Measurements from ENCODE around the gene PRRC2C. TPM values are rescaled to one million over a fixed set of nuclear protein-coding genes. Genes with fewer than 3 reads are reported as not detected.

PRRC2C gene
- polyA plus RNA-seq, 1 donor from 2014 or later, result 42.4 TPM

DNA sequence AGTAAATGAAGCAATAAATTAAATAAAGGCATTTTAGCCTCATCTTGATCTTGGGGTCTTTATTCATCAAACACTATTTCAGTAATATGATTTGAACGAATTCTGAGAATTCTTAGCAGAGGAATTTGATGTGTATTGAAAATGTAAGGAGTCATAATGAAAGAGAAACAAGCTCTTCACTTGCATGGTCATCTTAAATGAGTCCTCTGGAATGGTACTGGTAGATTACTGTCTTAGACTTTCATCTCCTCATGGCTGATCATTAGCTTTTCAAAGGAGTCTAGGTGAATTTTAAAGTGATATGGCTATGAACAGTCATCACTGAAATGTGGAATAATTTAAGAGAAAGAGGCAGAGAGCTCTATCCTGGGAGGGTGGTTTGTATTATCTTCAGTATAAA, 30.0 kb downstream of the PRRC2C start:
- Histone ChIP-seq H3K27me3 (ENCODE audit: insufficient read depth, low read depth, low read length) (no peaks in the 10 kb centered on the region), H3K27ac (ENCODE audit: low read length) (no peak overlapping the region), H3K79me2 (replicated peaks; ENCODE audit: insufficient read depth, low read length) (peaks cover 37% of the 10 kb centered on the region), H4K20me1 (ENCODE audit: insufficient read depth) (peaks cover 16% of the 10 kb centered on the region), H3F3A (ENCODE audit: insufficient read depth, low read length, poor library complexity, severe bottlenecking) (no peaks in the 10 kb centered on the region), H3K9me3 (ENCODE audit: low read length) (no peaks in the 10 kb centered on the region), H3K4me2 (ENCODE audit: low read length) (no peak overlapping the region), H3K36me3 (ENCODE audit: insufficient read depth, low read length) (peaks cover 7% of the 10 kb centered on the region), H3K4me3 (ENCODE audit: low read length) (no peak overlapping the region), H2AFZ (ENCODE audit: low read depth, low read length) (no peak overlapping the region), H3K9ac (ENCODE audit: low read length) (no peak overlapping the region), H3K9me2 (ENCODE audit: insufficient read depth, low read length) (no peaks in the 10 kb centered on the region)
- TF ChIP-seq MXI1 (conservative IDR thresholded peaks at IDR 0.05; ENCODE audit: poor library complexity, severe bottlenecking), result no peak
- TF ChIP-seq RAD21 (conservative IDR thresholded peaks at IDR 0.05), result no peak
- no peak for TF ChIP-seq SMC3 (conservative IDR thresholded peaks at IDR 0.05; ENCODE audit: poor library complexity)
- TF ChIP-seq, protein P1, sequence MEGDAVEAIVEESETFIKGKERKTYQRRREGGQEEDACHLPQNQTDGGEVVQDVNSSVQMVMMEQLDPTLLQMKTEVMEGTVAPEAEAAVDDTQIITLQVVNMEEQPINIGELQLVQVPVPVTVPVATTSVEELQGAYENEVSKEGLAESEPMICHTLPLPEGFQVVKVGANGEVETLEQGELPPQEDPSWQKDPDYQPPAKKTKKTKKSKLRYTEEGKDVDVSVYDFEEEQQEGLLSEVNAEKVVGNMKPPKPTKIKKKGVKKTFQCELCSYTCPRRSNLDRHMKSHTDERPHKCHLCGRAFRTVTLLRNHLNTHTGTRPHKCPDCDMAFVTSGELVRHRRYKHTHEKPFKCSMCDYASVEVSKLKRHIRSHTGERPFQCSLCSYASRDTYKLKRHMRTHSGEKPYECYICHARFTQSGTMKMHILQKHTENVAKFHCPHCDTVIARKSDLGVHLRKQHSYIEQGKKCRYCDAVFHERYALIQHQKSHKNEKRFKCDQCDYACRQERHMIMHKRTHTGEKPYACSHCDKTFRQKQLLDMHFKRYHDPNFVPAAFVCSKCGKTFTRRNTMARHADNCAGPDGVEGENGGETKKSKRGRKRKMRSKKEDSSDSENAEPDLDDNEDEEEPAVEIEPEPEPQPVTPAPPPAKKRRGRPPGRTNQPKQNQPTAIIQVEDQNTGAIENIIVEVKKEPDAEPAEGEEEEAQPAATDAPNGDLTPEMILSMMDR (IDR thresholded peaks at IDR 0.05; ENCODE audit: poor library complexity, severe bottlenecking), result no peak
- TF ChIP-seq, protein P2, sequence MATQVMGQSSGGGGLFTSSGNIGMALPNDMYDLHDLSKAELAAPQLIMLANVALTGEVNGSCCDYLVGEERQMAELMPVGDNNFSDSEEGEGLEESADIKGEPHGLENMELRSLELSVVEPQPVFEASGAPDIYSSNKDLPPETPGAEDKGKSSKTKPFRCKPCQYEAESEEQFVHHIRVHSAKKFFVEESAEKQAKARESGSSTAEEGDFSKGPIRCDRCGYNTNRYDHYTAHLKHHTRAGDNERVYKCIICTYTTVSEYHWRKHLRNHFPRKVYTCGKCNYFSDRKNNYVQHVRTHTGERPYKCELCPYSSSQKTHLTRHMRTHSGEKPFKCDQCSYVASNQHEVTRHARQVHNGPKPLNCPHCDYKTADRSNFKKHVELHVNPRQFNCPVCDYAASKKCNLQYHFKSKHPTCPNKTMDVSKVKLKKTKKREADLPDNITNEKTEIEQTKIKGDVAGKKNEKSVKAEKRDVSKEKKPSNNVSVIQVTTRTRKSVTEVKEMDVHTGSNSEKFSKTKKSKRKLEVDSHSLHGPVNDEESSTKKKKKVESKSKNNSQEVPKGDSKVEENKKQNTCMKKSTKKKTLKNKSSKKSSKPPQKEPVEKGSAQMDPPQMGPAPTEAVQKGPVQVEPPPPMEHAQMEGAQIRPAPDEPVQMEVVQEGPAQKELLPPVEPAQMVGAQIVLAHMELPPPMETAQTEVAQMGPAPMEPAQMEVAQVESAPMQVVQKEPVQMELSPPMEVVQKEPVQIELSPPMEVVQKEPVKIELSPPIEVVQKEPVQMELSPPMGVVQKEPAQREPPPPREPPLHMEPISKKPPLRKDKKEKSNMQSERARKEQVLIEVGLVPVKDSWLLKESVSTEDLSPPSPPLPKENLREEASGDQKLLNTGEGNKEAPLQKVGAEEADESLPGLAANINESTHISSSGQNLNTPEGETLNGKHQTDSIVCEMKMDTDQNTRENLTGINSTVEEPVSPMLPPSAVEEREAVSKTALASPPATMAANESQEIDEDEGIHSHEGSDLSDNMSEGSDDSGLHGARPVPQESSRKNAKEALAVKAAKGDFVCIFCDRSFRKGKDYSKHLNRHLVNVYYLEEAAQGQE (IDR thresholded peaks at IDR 0.05; ENCODE audit: borderline replicate concordance), result no peak
- TF ChIP-seq POLR2AphosphoS5 (IDR thresholded peaks at IDR 0.05), result no peak
- TF ChIP-seq EZH2 (IDR thresholded peaks at IDR 0.05; ENCODE audit: borderline replicate concordance, insufficient read depth, low read length, poor library complexity, severe bottlenecking), result no peak
- no peak for TF ChIP-seq EP300 (conservative IDR thresholded peaks at IDR 0.05; ENCODE audit: poor library complexity, severe bottlenecking)
- TF ChIP-seq TAF1 (IDR thresholded peaks at IDR 0.05; ENCODE audit: low read depth), result no peak

DNA sequence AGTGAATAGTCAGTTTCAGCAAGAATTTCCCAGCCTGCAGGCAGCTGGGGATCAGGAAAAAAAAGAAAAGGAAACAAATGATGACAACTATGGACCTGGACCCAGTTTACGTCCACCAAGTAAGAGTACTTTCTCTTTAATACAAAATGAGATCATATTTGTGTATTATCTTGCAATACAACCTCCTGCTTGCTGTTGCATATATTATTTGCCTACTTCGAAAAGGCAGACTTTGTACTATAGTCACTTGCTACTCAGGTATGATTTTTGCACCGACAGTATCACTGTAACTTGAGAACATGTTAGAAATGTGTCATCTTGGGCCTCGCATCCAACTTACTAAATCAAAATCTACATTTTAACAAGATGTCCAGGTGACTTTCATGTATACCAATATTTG, 30.4 kb downstream of the PRRC2C start:
- Histone ChIP-seq H3K27me3 (ENCODE audit: insufficient read depth, low read depth, low read length) (no peaks in the 10 kb centered on the region), H3K27ac (ENCODE audit: low read length) (no peak overlapping the region), H3K9ac (ENCODE audit: low read length) (no peak overlapping the region), H3K79me2 (replicated peaks; ENCODE audit: insufficient read depth, low read length) (peaks cover 33% of the 10 kb centered on the region), H3K4me3 (ENCODE audit: low read length) (no peak overlapping the region), H3K4me2 (ENCODE audit: low read length) (no peak overlapping the region), H3K9me3 (ENCODE audit: low read length) (no peaks in the 10 kb centered on the region), H4K20me1 (ENCODE audit: insufficient read depth) (peaks cover 13% of the 10 kb centered on the region), H3F3A (ENCODE audit: insufficient read depth, low read length, poor library complexity, severe bottlenecking) (no peaks in the 10 kb centered on the region), H2AFZ (ENCODE audit: low read depth, low read length) (no peak overlapping the region), H3K36me3 (ENCODE audit: insufficient read depth, low read length) (peaks cover 7% of the 10 kb centered on the region), H3K9me2 (ENCODE audit: insufficient read depth, low read length) (no peaks in the 10 kb centered on the region)
- no peak for TF ChIP-seq SMC3 (conservative IDR thresholded peaks at IDR 0.05; ENCODE audit: poor library complexity)
- TF ChIP-seq, protein P1 (IDR thresholded peaks at IDR 0.05; ENCODE audit: poor library complexity, severe bottlenecking), result no peak
- TF ChIP-seq, protein P2 (IDR thresholded peaks at IDR 0.05; ENCODE audit: borderline replicate concordance), result no peak
- TF ChIP-seq POLR2AphosphoS5 (IDR thresholded peaks at IDR 0.05), result no peak
- no peak for TF ChIP-seq TAF1 (IDR thresholded peaks at IDR 0.05; ENCODE audit: low read depth)
- TF ChIP-seq MXI1 (conservative IDR thresholded peaks at IDR 0.05; ENCODE audit: poor library complexity, severe bottlenecking), result no peak
- no peak for TF ChIP-seq RAD21 (conservative IDR thresholded peaks at IDR 0.05)
- no peak for TF ChIP-seq EP300 (conservative IDR thresholded peaks at IDR 0.05; ENCODE audit: poor library complexity, severe bottlenecking)
- no peak for TF ChIP-seq EZH2 (IDR thresholded peaks at IDR 0.05; ENCODE audit: borderline replicate concordance, insufficient read depth, low read length, poor library complexity, severe bottlenecking)
